ENCODE results near the gene NTPCR.

- TF ChIP-seq CTCF (IDR thresholded peaks at IDR 0.05) (no peak), POLR2A (IDR thresholded peaks at IDR 0.05) (no peak)
Measured at GRCh38 chr1:233031521-233031920, 81.1 kb downstream of the NTPCR start.
